HepG2 (cell line): Measurements from ENCODE around the gene IRF2. TPM values are rescaled to one million over a fixed set of nuclear protein-coding genes. Genes with fewer than 3 reads are reported as not detected.

ENCODE experiments used
- ATAC-seq: fragments of 200-7000 bp; cut with Tn5 transposase; 3 replicates; pipeline ENCODE4 v1.9.1; 2020; ENCODE audit warnings: mild to moderate bottlenecking, moderate library complexity
- BruUV-seq: library from RNA; stranded (reverse); fragments of 400-500 nt; replicated peaks from 2 replicates; lab custom pipeline; 2021; lab: Mats Ljungman, UMichigan
- CTCF ChIA-PET: fragments of 300-600 bp; formaldehyde crosslinking; extraction: SDS; loops from one replicate; lab custom pipeline; 2021; ENCODE audit warnings: low total read pairs, inconsistent platforms, low intra/inter-chr PET ratio; lab: Yijun Ruan, JAX
- POLR2A ChIA-PET: fragments of 350-600 bp; sonication (Branson Sonifier 250); formaldehyde crosslinking; loops from one replicate; lab custom pipeline; 2020; ENCODE audit warnings: antibody characterized with exemption, inconsistent platforms; lab: Yijun Ruan, JAX
- DNase-seq: peaks from one replicate; pipeline ENCODE4 v3.0.0-alpha.2; 2015; ENCODE audit warnings: low spot score
- FAIRE-seq: peaks from 3 replicates; lab custom pipeline; 2011; peaks lifted over from hg19 to GRCh38; lab: Jason Lieb, UNC
- H2AFZ ChIP-seq: one replicate; pipeline ENCODE4 v1.6.1; 2011; ENCODE audit warnings: low read length, inconsistent platforms
- H3K27ac ChIP-seq: fragments of 300-600 bp; 3 replicates; pipeline ENCODE4 v1.8.0; 2011; ENCODE audit warnings: mixed run types, mild to moderate bottlenecking, mixed read lengths, low read length, inconsistent platforms; ENCODE audit not compliant: insufficient read depth; ENCODE audit errors: extremely low read length
- H3K27me3 ChIP-seq, 2 experiments: fragments of 200-600 bp in 1 of 2; 2 replicates in 1 of 2; 3 replicates in 1 of 2; pipeline versions ENCODE4 v1.6.0 to v1.8.0; 2011; ENCODE audit warnings: low read length in 2 of 2, mild to moderate bottlenecking in 2 of 2, moderate library complexity in 2 of 2, inconsistent platforms in 1 of 2; ENCODE audit not compliant: insufficient read depth in 2 of 2, control insufficient read depth in 1 of 2
- H3K36me3 ChIP-seq, 2 experiments: fragments of 200-600 bp in 1 of 2; replicated peaks in 1 of 2; 2 replicates in 1 of 2; 3 replicates in 1 of 2; pipeline versions ENCODE4 v1.5.1 to v1.8.0; 2011; ENCODE audit warnings: low read length in 2 of 2, inconsistent platforms in 1 of 2; ENCODE audit not compliant: insufficient read depth in 2 of 2, control insufficient read depth in 1 of 2
- H3K4me1 ChIP-seq: 2 replicates; pipeline ENCODE4 v1.5.1; 2012; ENCODE audit warnings: low read length, inconsistent platforms; ENCODE audit not compliant: insufficient read depth
- H3K4me2 ChIP-seq: 2 replicates; pipeline ENCODE4 v1.6.0; 2011; ENCODE audit warnings: low read depth, low read length, inconsistent platforms
- H3K4me3 ChIP-seq, 3 experiments: fragments of 200-600 bp in 1 of 3; sonication (generic), shearing (Covaris generic) in 1 of 3; replicated peaks in 1 of 3; 2 replicates each; pipeline ENCODE4 v1.5.1; 2011 to 2016; ENCODE audit warnings: low read length in 3 of 3, inconsistent platforms in 2 of 3, low read depth in 2 of 3, mild to moderate bottlenecking in 2 of 3, control low read depth in 1 of 3, mixed read lengths in 1 of 3; ENCODE audit not compliant: insufficient read depth in 1 of 3
- H3K79me2 ChIP-seq: one replicate; pipeline ENCODE4 v1.6.1; 2011; ENCODE audit warnings: low read length, inconsistent platforms; ENCODE audit not compliant: insufficient read depth
- H3K9ac ChIP-seq: 2 replicates; pipeline ENCODE4 v1.6.0; 2011; ENCODE audit warnings: mild to moderate bottlenecking, low read depth, low read length, inconsistent platforms; ENCODE audit not compliant: insufficient read depth
- H3K9me3 ChIP-seq: 2 replicates; pipeline ENCODE4 v1.5.1; 2012; ENCODE audit warnings: mild to moderate bottlenecking, low read length
- H4K20me1 ChIP-seq: 2 replicates; pipeline ENCODE4 v1.6.0; 2011; ENCODE audit warnings: inconsistent platforms, mild to moderate bottlenecking, low read length, moderate library complexity; ENCODE audit not compliant: insufficient read depth
- DZIP1 ChIP-seq: sonication (generic); formaldehyde crosslinking; IDR thresholded peaks from 2 replicates; pipeline ENCODE4 v1.5.0; 2020; ENCODE audit warnings: mild to moderate bottlenecking, missing genetic modification reagents
- ESRRA ChIP-seq: sonication (generic); formaldehyde crosslinking; IDR thresholded peaks from 2 replicates; pipeline ENCODE4 v1.5.1; 2020; ENCODE audit warnings: mild to moderate bottlenecking, low read depth, missing genetic modification reagents
- FOSL2 ChIP-seq: sonication (generic); formaldehyde crosslinking; IDR thresholded peaks from 2 replicates; pipeline ENCODE4 v1.4.0; 2020; ENCODE audit warnings: missing genetic modification reagents
- ISX ChIP-seq: sonication (generic); formaldehyde crosslinking; conservative IDR thresholded peaks from 2 replicates; pipeline ENCODE4 v1.5.0; 2020; ENCODE audit warnings: missing genetic modification reagents
- KLF16 ChIP-seq, 2 experiments: sonication (generic) in 1 of 2; formaldehyde crosslinking in 1 of 2; IDR thresholded peaks; 2 replicates each; pipeline versions ENCODE4 v1.6.1 to v1.8.0; 2016 to 2023; ENCODE audit warnings: missing genetic modification reagents in 2 of 2, missing compliant biosample characterization in 1 of 2
- PATZ1 ChIP-seq: sonication (generic); formaldehyde crosslinking; IDR thresholded peaks from 2 replicates; pipeline ENCODE4 v1.4.0; 2020; ENCODE audit warnings: missing genetic modification reagents
- RELA ChIP-seq: sonication (generic); formaldehyde crosslinking; IDR thresholded peaks from 2 replicates; pipeline ENCODE4 v1.4.0; 2020; ENCODE audit warnings: missing genetic modification reagents
- SATB2 ChIP-seq: sonication (generic); formaldehyde crosslinking; IDR thresholded peaks from 2 replicates; pipeline ENCODE4 v1.5.0; 2020; ENCODE audit warnings: missing genetic modification reagents
- TOE1 ChIP-seq: sonication (generic); formaldehyde crosslinking; IDR thresholded peaks from 2 replicates; pipeline ENCODE4 v1.4.0; 2020; ENCODE audit warnings: mild to moderate bottlenecking, missing genetic modification reagents
- TP53 ChIP-seq: sonication (generic); formaldehyde crosslinking; conservative IDR thresholded peaks from 2 replicates; pipeline ENCODE4 v1.4.0; 2020; ENCODE audit warnings: missing genetic modification reagents
- XBP1 ChIP-seq: sonication (generic); formaldehyde crosslinking; IDR thresholded peaks from 2 replicates; pipeline ENCODE4 v1.5.0; 2020; ENCODE audit warnings: missing genetic modification reagents
- ZIK1 ChIP-seq: sonication (generic); formaldehyde crosslinking; IDR thresholded peaks from 2 replicates; pipeline ENCODE4 v1.5.0; 2020; ENCODE audit warnings: mild to moderate bottlenecking, low read depth, missing genetic modification reagents, borderline replicate concordance
- ZNF143 ChIP-seq: sonication (generic); formaldehyde crosslinking; IDR thresholded peaks from 2 replicates; pipeline ENCODE4 v1.4.0; 2020; ENCODE audit warnings: missing genetic modification reagents
- ZNF264 ChIP-seq: sonication (generic); formaldehyde crosslinking; IDR thresholded peaks from 2 replicates; pipeline ENCODE4 v1.4.0; 2020; ENCODE audit warnings: missing genetic modification reagents
- ZNF468 ChIP-seq: sonication (generic); formaldehyde crosslinking; IDR thresholded peaks from 2 replicates; pipeline ENCODE4 v1.8.0; 2022; ENCODE audit warnings: mild to moderate bottlenecking, moderate library complexity, missing genetic modification reagents
- ZNF510 ChIP-seq: sonication (generic); formaldehyde crosslinking; IDR thresholded peaks from 2 replicates; pipeline ENCODE4 v1.4.0; 2020; ENCODE audit warnings: low read depth, mild to moderate bottlenecking, missing genetic modification reagents
- ZNF552 ChIP-seq: sonication (generic); formaldehyde crosslinking; IDR thresholded peaks from 2 replicates; pipeline ENCODE4 v1.9.0; 2022; ENCODE audit warnings: missing genetic modification reagents, mild to moderate bottlenecking, borderline replicate concordance
- ZNF724P ChIP-seq: sonication (generic); formaldehyde crosslinking; IDR thresholded peaks from 2 replicates; pipeline ENCODE4 v1.8.0; 2022; ENCODE audit warnings: missing genetic modification reagents, borderline replicate concordance
- ZNF883 ChIP-seq: sonication (generic); formaldehyde crosslinking; IDR thresholded peaks from 2 replicates; pipeline ENCODE4 v1.5.1; 2020; ENCODE audit warnings: mild to moderate bottlenecking, missing genetic modification reagents; ENCODE audit errors: not compliant biosample characterization
- WGBS: methylation state at CpG from one replicate; pipeline ENCODE4 v1.1.6; 2017; ENCODE audit warnings: low lambda C conversion rate; 5-methylcytosine and 5-hydroxymethylcytosine counted together
- in situ Hi-C: cut with HindIII; loops from 2 replicates; pipeline ENCODE4 v1.10.0; 2017; ENCODE audit warnings: low pct_unique_long_range_greater_than_20kb; ENCODE audit not compliant: extremely low pct_ligation_motif_present
- intact Hi-C: fragments of 100-400 bp; cut with micrococcal nuclease; formaldehyde crosslinking; loops from one replicate; pipeline ENCODE4 v1.10.0; 2022; ENCODE audit not compliant: unreplicated experiment
- polyA plus RNA-seq, 8 experiments: library from polyadenylated mRNA; depleted of rRNA in 3 of 8; stranded (reverse) in 7 of 8; unstranded in 1 of 8; fragments of >200 nt; fragmentation: Illumina TruSeq in 4 of 8; extraction: Trizol in 4 of 8; gene quantifications; 2 replicates each; pipeline versions ENCODE4 v1.2.1 to v1.2.3, GENCODE V29; 2011 to 2016; ENCODE audit warnings: low read depth in 4 of 8, missing spikeins in 1 of 8, mixed read lengths in 1 of 8; ENCODE audit not compliant: insufficient read depth in 1 of 8
- total RNA-seq, 5 experiments: library from RNA; depleted of rRNA; stranded (reverse); fragments of >200 nt; fragmentation: Illumina TruSeq; extraction: Trizol; gene quantifications; 2 replicates each; pipeline ENCODE4 v1.2.3, GENCODE V29; 2016; ENCODE audit warnings: low read depth in 1 of 5

IRF2 gene
- total and polyA plus RNA-seq, 2 of the 13 experiments (the other 11 are each of a cell fraction or from before 2014, with no cell fraction given): 15.5 to 28.8 TPM

GRCh38 chr4:184443318-184443717 is 31.0 kb downstream of the IRF2 start:
- H3K4me2 ChIP-seq: no peak overlapping the region
- no peak overlapping the region for H3K4me3 ChIP-seq
- no peak for DNase-seq
- no peaks in the 10 kb centered on the region for H3K27me3 ChIP-seq
- intact Hi-C loops (no loop called here), in situ Hi-C loops (no loop called here)
- no peak overlapping the region for H2AFZ ChIP-seq
- BruUV-seq: no TSS peak
- TF ChIP-seq ZNF143 (CRISPR knock-in tag) (no peak), ZNF510 (CRISPR knock-in tag) (no peak), XBP1 (no peak), ESRRA (CRISPR knock-in tag) (no peak), SATB2 (no peak), TP53 (CRISPR knock-in tag) (no peak), ZNF724P (CRISPR knock-in tag) (no peak), PATZ1 (CRISPR knock-in tag) (no peak), FOSL2 (CRISPR knock-in tag) (no peak), ZNF264 (CRISPR knock-in tag) (no peak), TOE1 (CRISPR knock-in tag) (no peak), KLF16 (CRISPR knock-in tag; IDR thresholded peaks at IDR 0.05) (no peak), ZNF552 (no peak), ZIK1 (CRISPR knock-in tag) (no peak), ZNF468 (CRISPR knock-in tag) (no peak), ZNF883 (no peak), RELA (CRISPR knock-in tag) (no peak), DZIP1 (CRISPR knock-in tag) (no peak), ISX (CRISPR knock-in tag) (no peak)
- ChIA-PET CTCF (no interaction called here), POLR2A (no interaction called here)
- no peak for ATAC-seq
- no peak overlapping the region for H3K27ac ChIP-seq
- peaks cover 69% of the 10 kb centered on the region for H3K79me2 ChIP-seq
- no peak for FAIRE-seq
- 99% methylated on average over 2 of the region's 2 CpGs for WGBS
- H3K9me3 ChIP-seq: no peaks in the 10 kb centered on the region
- no peak overlapping the region for H3K9ac ChIP-seq
- peaks cover 0 to 2% of the 10 kb centered on the region in 2 experiments; a peak in 2 of 5 replicates for H3K36me3 ChIP-seq
- peaks cover 50% of the 10 kb centered on the region for H3K4me1 ChIP-seq
- H4K20me1 ChIP-seq: peaks cover 5% of the 10 kb centered on the region; the same call in 1 of the 2 replicates
